ENCODE results near the gene SLC17A5. TPM values are rescaled to one million over a fixed set of nuclear protein-coding genes. Genes with fewer than 3 reads are reported as not detected.
A peak's percentile ranks its signal among the peaks of the same experiment; 100 is the strongest.

SLC17A5 gene
- total and polyA plus RNA-seq, 9 of the 15 experiments (the other 6 are each of a cell fraction or from before 2014, with no cell fraction given), result 1.3 to 7.2 (median 3.4) TPM

- FAIRE-seq (no peak), DNase-seq (ENCODE audit: extremely low read depth in 1 of 4, low spot score in 3 of 4) (no peak), ATAC-seq (no peak)
- intact Hi-C loops (cut with micrococcal nuclease) (no loop called here), in situ Hi-C loops (cut with MboI) (no loop called here)
- no peak overlapping the region for H3K27ac ChIP-seq (ENCODE audit: extremely low read depth, low read depth, low read length)
- no peaks in the 10 kb centered on the region for H4K20me1 ChIP-seq (replicated peaks; ENCODE audit: control insufficient read depth, insufficient read depth, low read length)
- CTCF ChIA-PET (ENCODE audit: low intra/inter-chr PET ratio), result no interaction called here
- no peaks in the 10 kb centered on the region for H3K79me2 ChIP-seq (ENCODE audit: control insufficient read depth, insufficient read depth, low read length)
- H3K9ac ChIP-seq (ENCODE audit: insufficient read depth in 1 of 2, low read depth in 2 of 2, low read length in 2 of 2), result no peak overlapping the region
- H2AFZ ChIP-seq (ENCODE audit: low read depth, low read length), result no peak overlapping the region
- TF ChIP-seq ZNF354B (CRISPR knock-in tag; IDR thresholded peaks at IDR 0.05) (no peak), CEBPB (tag; IDR thresholded peaks at IDR 0.05) (peak; percentile 83), CEBPG (CRISPR knock-in tag; IDR thresholded peaks at IDR 0.05) (no peak), CEBPG (tag; conservative IDR thresholded peaks at IDR 0.05 in 1 of 2, IDR thresholded peaks at IDR 0.05 in 1 of 2) (peak; percentile 43 to 89; a peak in 3 of 4 replicates), ZNF23 (CRISPR knock-in tag; IDR thresholded peaks at IDR 0.05) (no peak)
- POLR2A ChIA-PET, result interaction anchor here (0.7 to 1.4 kb wide), 2 partner anchors 26 to 42 kb away, joined by 3 to 5 read pairs; partner anchors contain the start of gene EEF1A1
- no peaks in the 10 kb centered on the region for H3K36me3 ChIP-seq (ENCODE audit: control insufficient read depth, insufficient read depth, low read length)
- H3K4me3 ChIP-seq, result no peak overlapping the region
- no peaks in the 10 kb centered on the region for H3K9me1 ChIP-seq (ENCODE audit: control insufficient read depth, insufficient read depth, low read length)
- 65% methylated on average over 2 of the region's 2 CpGs for WGBS (ENCODE audit: insufficient coverage, low coverage, missing lambda C conversion rate)
- peaks cover 4 to 19% of the 10 kb centered on the region in 2 experiments; a peak in 4 of 5 replicates for H3K4me1 ChIP-seq (replicated peaks in 1 of 2; ENCODE audit: control insufficient read depth in 2 of 2, insufficient read depth in 2 of 2, low read length in 2 of 2)
- BruUV-seq (replicated peaks), result no TSS peak
- no peaks in the 10 kb centered on the region for H3K27me3 ChIP-seq (ENCODE audit: control insufficient read depth in 2 of 2, insufficient read depth in 2 of 2, low read length in 2 of 2)
- H3K9me3 ChIP-seq (replicated peaks; ENCODE audit: control insufficient read depth, insufficient read depth, low read depth, low read length), result no peaks in the 10 kb centered on the region
- no peak overlapping the region for H3K4me2 ChIP-seq (ENCODE audit: insufficient read depth, low read length)
These were observed 91.2 kb downstream of the SLC17A5 start for GRCh38 chr6:73562558-73562957.

- no peak for FAIRE-seq
- DNase-seq (ENCODE audit: extremely low read depth in 1 of 4, low spot score in 3 of 4), result no peak
- Histone ChIP-seq H3K27me3 (ENCODE audit: control insufficient read depth in 2 of 2, insufficient read depth in 2 of 2, low read length in 2 of 2) (no peaks in the 10 kb centered on the region), H3K4me1 (replicated peaks in 1 of 2; ENCODE audit: control insufficient read depth in 2 of 2, insufficient read depth in 2 of 2, low read length in 2 of 2) (peaks cover 0 to 14% of the 10 kb centered on the region in 2 experiments; a peak in 4 of 5 replicates), H3K4me2 (ENCODE audit: insufficient read depth, low read length) (no peak overlapping the region), H3K79me2 (ENCODE audit: control insufficient read depth, insufficient read depth, low read length) (no peaks in the 10 kb centered on the region), H3K9me1 (ENCODE audit: control insufficient read depth, insufficient read depth, low read length) (no peaks in the 10 kb centered on the region), H3K27ac (ENCODE audit: extremely low read depth, low read depth, low read length) (no peak overlapping the region), H3K36me3 (ENCODE audit: control insufficient read depth, insufficient read depth, low read length) (no peaks in the 10 kb centered on the region), H4K20me1 (replicated peaks; ENCODE audit: control insufficient read depth, insufficient read depth, low read length) (no peaks in the 10 kb centered on the region), H3K9ac (ENCODE audit: insufficient read depth in 1 of 2, low read depth in 2 of 2, low read length in 2 of 2) (no peak overlapping the region), H3K9me3 (replicated peaks; ENCODE audit: control insufficient read depth, insufficient read depth, low read depth, low read length) (no peaks in the 10 kb centered on the region), H3K4me3 (no peak overlapping the region), H2AFZ (ENCODE audit: low read depth, low read length) (no peak overlapping the region)
- no peak for ATAC-seq
- BruUV-seq (replicated peaks), result no TSS peak
- TF ChIP-seq RBM25 (IDR thresholded peaks at IDR 0.05; ENCODE audit: low read depth, low read length, severe bottlenecking) (no peak), ETS2 (tag; IDR thresholded peaks at IDR 0.05; ENCODE audit: borderline replicate concordance, poor library complexity, severe bottlenecking) (no peak), ZNF79 (CRISPR knock-in tag; IDR thresholded peaks at IDR 0.05; ENCODE audit: low read depth) (no peak), SAFB2 (IDR thresholded peaks at IDR 0.05; ENCODE audit: borderline replicate concordance, low read depth, low read length, severe bottlenecking) (no peak), RFX1 (IDR thresholded peaks at IDR 0.05) (no peak)
- 84% methylated on average over 8 of the region's 9 CpGs for WGBS (ENCODE audit: insufficient coverage, low coverage, missing lambda C conversion rate)
- CTCF ChIA-PET (ENCODE audit: low intra/inter-chr PET ratio), result no interaction called here
- in situ Hi-C loops (cut with MboI) (no loop called here), intact Hi-C loops (cut with micrococcal nuclease) (no loop called here)
- POLR2A ChIA-PET, result interaction anchor here (0.6 to 1.4 kb wide), 4 partner anchors 39 to 98 kb away, joined by 3 to 5 read pairs (median 3); partner anchors contain the start of gene EEF1A1
These were observed 92.9 kb downstream of the SLC17A5 start for GRCh38 chr6:73560853-73561407.

Measured in K562 (cell line).